Keratinocyte (primary cell): Measurements from ENCODE around the gene PRSS33. TPM values are rescaled to one million over a fixed set of nuclear protein-coding genes. Genes with fewer than 3 reads are reported as not detected.

Experiments
- DNase-seq: peaks from one replicate; pipeline ENCODE4 v3.0.0-alpha.2; 2011; ENCODE audit warnings: low read depth, missing footprints, low spot score
- FAIRE-seq: peaks from 2 replicates; lab custom pipeline; 2011; peaks lifted over from hg19 to GRCh38; lab: Jason Lieb, UNC
- H2AFZ ChIP-seq: 2 replicates; pipeline ENCODE4 v1.6.0; 2012; ENCODE audit warnings: low read length, control low read depth, inconsistent platforms; ENCODE audit not compliant: control insufficient read depth
- H3K27ac ChIP-seq: 2 replicates; pipeline ENCODE4 v1.5.1; 2011; ENCODE audit warnings: low read length; ENCODE audit not compliant: control insufficient read depth, insufficient read depth
- H3K27me3 ChIP-seq: 3 replicates; pipeline ENCODE4 v1.6.0; 2011; ENCODE audit warnings: low read length; ENCODE audit not compliant: control insufficient read depth, insufficient read depth; ENCODE audit errors: extremely low read depth
- H3K36me3 ChIP-seq, 2 experiments: 2 replicates in 1 of 2; 3 replicates in 1 of 2; pipeline ENCODE4 v1.5.1; 2011; ENCODE audit warnings: low read length in 2 of 2, mild to moderate bottlenecking in 1 of 2; ENCODE audit not compliant: control insufficient read depth in 2 of 2, insufficient read depth in 2 of 2; ENCODE audit errors: extremely low read depth in 1 of 2
- H3K4me1 ChIP-seq: 3 replicates; pipeline ENCODE4 v1.5.1; 2011; ENCODE audit warnings: low read length; ENCODE audit not compliant: control insufficient read depth, insufficient read depth; ENCODE audit errors: extremely low read depth
- H3K4me2 ChIP-seq: 3 replicates; pipeline ENCODE4 v1.6.0; 2011; ENCODE audit warnings: low read depth, low read length; ENCODE audit not compliant: control insufficient read depth, insufficient read depth; ENCODE audit errors: extremely low read depth
- H3K4me3 ChIP-seq, 3 experiments: fragments of 200-600 bp in 1 of 3; sonication (generic) in 1 of 3; 2 replicates in 2 of 3; 3 replicates in 1 of 3; pipeline ENCODE4 v1.5.1; 2011 to 2016; ENCODE audit warnings: low read length in 3 of 3, mild to moderate bottlenecking in 3 of 3, control low read depth in 2 of 3, inconsistent platforms in 1 of 3, low read depth in 1 of 3, mixed read lengths in 1 of 3, mixed run types in 1 of 3, moderate library complexity in 1 of 3; ENCODE audit not compliant: control insufficient read depth in 2 of 3, insufficient read depth in 2 of 3; ENCODE audit errors: extremely low read depth in 1 of 3
- H3K79me2 ChIP-seq: 2 replicates; pipeline ENCODE4 v1.6.0; 2012; ENCODE audit warnings: low read length; ENCODE audit not compliant: control insufficient read depth, insufficient read depth
- H3K9ac ChIP-seq: 3 replicates; pipeline ENCODE4 v1.6.0; 2011; ENCODE audit warnings: low read length; ENCODE audit not compliant: control insufficient read depth, insufficient read depth; ENCODE audit errors: extremely low read depth
- H3K9me1 ChIP-seq: 3 replicates; pipeline ENCODE4 v1.6.0; 2011; ENCODE audit warnings: low read length; ENCODE audit not compliant: control insufficient read depth, insufficient read depth; ENCODE audit errors: extremely low read depth
- H3K9me3 ChIP-seq: 2 replicates; pipeline ENCODE4 v1.5.1; 2012; ENCODE audit warnings: low read depth, low read length; ENCODE audit not compliant: control insufficient read depth
- H4K20me1 ChIP-seq: 3 replicates; pipeline ENCODE4 v1.6.0; 2011; ENCODE audit warnings: low read length; ENCODE audit not compliant: control insufficient read depth, insufficient read depth; ENCODE audit errors: extremely low read depth
- EZH2 ChIP-seq: IDR thresholded peaks from one replicate; pipeline ENCODE4 v1.6.1; 2012; ENCODE audit warnings: inconsistent platforms, mild to moderate bottlenecking, low read length, moderate library complexity
- dilution Hi-C: fragments of 300-500 bp; cut with MboI; formaldehyde crosslinking; loops from one replicate; pipeline ENCODE4 v1.7.0; 2020; ENCODE audit warnings: low sequenced_read_pairs; ENCODE audit not compliant: extremely low pct_ligation_motif_present
- polyA plus RNA-seq, 5 experiments: library from polyadenylated mRNA; depleted of rRNA in 3 of 5; stranded (reverse) in 3 of 5; stranded (forward) in 1 of 5; unstranded in 1 of 5; fragments of >200 nt; gene quantifications; 1 replicate in 1 of 5; 2 replicates in 3 of 5; 3 replicates in 1 of 5; pipeline versions ENCODE4 v1.2.1 to v1.2.3, GENCODE V29; 2011 to 2012; ENCODE audit warnings: missing spikeins in 2 of 5, low read depth in 1 of 5, low replicate concordance in 1 of 5
- TF ChIP-seq, protein P1 (sequence below), 3 experiments: IDR thresholded peaks in 1 of 3; conservative IDR thresholded peaks in 1 of 3; optimal IDR thresholded peaks in 1 of 3; 2 replicates in 2 of 3; 3 replicates in 1 of 3; pipeline versions ENCODE3 to v1.5.1; 2011; ENCODE audit warnings: low read length in 3 of 3, mild to moderate bottlenecking in 3 of 3, moderate library complexity in 2 of 3, control low read depth in 1 of 3, inconsistent platforms in 1 of 3; ENCODE audit not compliant: insufficient read depth in 2 of 3; ENCODE audit errors: extremely low read depth in 1 of 3

The PRSS33 gene
- polyA plus RNA-seq, 1 donor (not counting 4 experiments of a cell fraction or from before 2014, with no cell fraction given) = not detected

- no peak overlapping the region for H3K4me3 ChIP-seq
- H3K79me2 ChIP-seq = peaks cover 15% of the 10 kb centered on the region
- no peak overlapping the region for H2AFZ ChIP-seq
- no peak for FAIRE-seq
- H3K9me3 ChIP-seq = no peaks in the 10 kb centered on the region
- H3K36me3 ChIP-seq = peaks cover 0 to 2% of the 10 kb centered on the region in 2 experiments
- H4K20me1 ChIP-seq = peaks cover 7% of the 10 kb centered on the region
- no peak for DNase-seq
- H3K4me2 ChIP-seq = no peak overlapping the region
- H3K9ac ChIP-seq = no peak overlapping the region
- H3K4me1 ChIP-seq = peaks cover 7% of the 10 kb centered on the region
- TF ChIP-seq, protein P1, sequence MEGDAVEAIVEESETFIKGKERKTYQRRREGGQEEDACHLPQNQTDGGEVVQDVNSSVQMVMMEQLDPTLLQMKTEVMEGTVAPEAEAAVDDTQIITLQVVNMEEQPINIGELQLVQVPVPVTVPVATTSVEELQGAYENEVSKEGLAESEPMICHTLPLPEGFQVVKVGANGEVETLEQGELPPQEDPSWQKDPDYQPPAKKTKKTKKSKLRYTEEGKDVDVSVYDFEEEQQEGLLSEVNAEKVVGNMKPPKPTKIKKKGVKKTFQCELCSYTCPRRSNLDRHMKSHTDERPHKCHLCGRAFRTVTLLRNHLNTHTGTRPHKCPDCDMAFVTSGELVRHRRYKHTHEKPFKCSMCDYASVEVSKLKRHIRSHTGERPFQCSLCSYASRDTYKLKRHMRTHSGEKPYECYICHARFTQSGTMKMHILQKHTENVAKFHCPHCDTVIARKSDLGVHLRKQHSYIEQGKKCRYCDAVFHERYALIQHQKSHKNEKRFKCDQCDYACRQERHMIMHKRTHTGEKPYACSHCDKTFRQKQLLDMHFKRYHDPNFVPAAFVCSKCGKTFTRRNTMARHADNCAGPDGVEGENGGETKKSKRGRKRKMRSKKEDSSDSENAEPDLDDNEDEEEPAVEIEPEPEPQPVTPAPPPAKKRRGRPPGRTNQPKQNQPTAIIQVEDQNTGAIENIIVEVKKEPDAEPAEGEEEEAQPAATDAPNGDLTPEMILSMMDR (optimal IDR thresholded peaks at IDR 0.05 in 1 of 3, IDR thresholded peaks at IDR 0.05 in 1 of 3, conservative IDR thresholded peaks at IDR 0.05 in 1 of 3; ENCODE audit: extremely low read depth in 1 of 3, insufficient read depth in 2 of 3, low read length in 3 of 3) = no peak
- TF ChIP-seq EZH2 = no peak
- no peaks in the 10 kb centered on the region for H3K27me3 ChIP-seq
- H3K9me1 ChIP-seq = no peaks in the 10 kb centered on the region
- dilution Hi-C loops = no loop called here
- H3K27ac ChIP-seq = no peak overlapping the region
These were observed 38.5 kb downstream of the PRSS33 start for GRCh38 chr16:2748757-2749455.

- Histone ChIP-seq H3K79me2 (no peaks in the 10 kb centered on the region), H3K9me1 (no peaks in the 10 kb centered on the region), H3K4me1 (no peaks in the 10 kb centered on the region), H3K9ac (no peak overlapping the region), H3K36me3 (peaks cover 0 to 2% of the 10 kb centered on the region in 2 experiments), H3K27ac (no peak overlapping the region), H3K4me3 (no peak overlapping the region), H2AFZ (no peak overlapping the region), H4K20me1 (no peaks in the 10 kb centered on the region), H3K4me2 (no peak overlapping the region), H3K27me3 (no peaks in the 10 kb centered on the region), H3K9me3 (no peaks in the 10 kb centered on the region)
- TF ChIP-seq EZH2 = no peak
- TF ChIP-seq, protein P1 (optimal IDR thresholded peaks at IDR 0.05 in 1 of 3, IDR thresholded peaks at IDR 0.05 in 1 of 3, conservative IDR thresholded peaks at IDR 0.05 in 1 of 3; ENCODE audit: extremely low read depth in 1 of 3, insufficient read depth in 2 of 3, low read length in 3 of 3) = no peak
- DNase-seq (no peak), FAIRE-seq (no peak)
- dilution Hi-C loops = no loop called here
These were observed 41.4 kb downstream of the PRSS33 start for GRCh38 chr16:2745961-2746360.
